HG02870 (cell line): ENCODE measurements around the gene RER1.

Experiments
- ATAC-seq: cut with Tn5 transposase; IDR thresholded peaks from one replicate; pipeline ENCODE4 v1.9.1; 2021; ENCODE audit warnings: mild to moderate bottlenecking, moderate library complexity; ENCODE audit not compliant: unreplicated experiment

RER1 gene

GRCh38 chr1:2353551-2354438, 37.8 kb upstream of the RER1 start:
- no peak for ATAC-seq

GRCh38 chr1:2354511-2355372, 36.9 kb upstream of the RER1 start:
- no peak for ATAC-seq

GRCh38 chr1:2355373-2356261, 36.0 kb upstream of the RER1 start:
- ATAC-seq = no peak

GRCh38 chr1:2356401-2356800, 35.2 kb upstream of the RER1 start:
- ATAC-seq = no peak

- no peak for ATAC-seq
These were observed 34.5 kb upstream of the RER1 start for GRCh38 chr1:2356911-2357845.

GRCh38 chr1:2358072-2358471, 33.6 kb upstream of the RER1 start:
- ATAC-seq = no peak

GRCh38 chr1:2358651-2359640, 32.7 kb upstream of the RER1 start:
- no peak for ATAC-seq

GRCh38 chr1:2360588-2361364, 30.9 kb upstream of the RER1 start:
- no peak for ATAC-seq

- ATAC-seq = no peak
These were observed 27.7 kb upstream of the RER1 start for GRCh38 chr1:2363847-2364513.

- ATAC-seq = no peak
These were observed 23.4 kb upstream of the RER1 start for GRCh38 chr1:2368053-2368744.

- ATAC-seq = no peak
These were observed 18.8 kb upstream of the RER1 start for GRCh38 chr1:2372551-2373490.

GRCh38 chr1:2373551-2374251, 17.9 kb upstream of the RER1 start:
- ATAC-seq = no peak

- ATAC-seq = no peak
These were observed 17.1 kb upstream of the RER1 start for GRCh38 chr1:2374252-2375155.
